Measurements from ENCODE around the gene RIPK4.

Gene RIPK4

DNA sequence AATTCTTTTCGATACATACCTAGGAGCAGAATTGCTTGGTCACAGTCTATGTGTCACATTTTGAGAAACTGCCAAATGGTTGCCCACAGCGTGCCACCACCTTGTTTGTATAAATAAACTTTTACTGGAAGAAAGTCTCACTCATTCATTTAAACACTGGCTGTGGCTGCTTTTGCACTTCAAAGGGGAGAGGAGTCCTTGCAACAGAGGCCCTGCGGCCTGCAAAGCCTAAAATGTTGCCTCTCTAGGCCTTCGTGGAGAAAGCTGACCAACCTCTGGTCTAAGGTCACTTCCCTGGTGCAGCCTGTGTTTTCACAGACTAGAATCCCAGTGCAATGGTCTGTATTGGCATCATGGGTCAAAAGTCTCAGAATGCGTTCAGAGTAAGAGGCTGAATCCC is 8.3 kb downstream of the RIPK4 start:
- FAIRE-seq: no peak
- DNase-seq (ENCODE audit: extremely low spot score, insufficient read length, low read depth): no peak

DNA sequence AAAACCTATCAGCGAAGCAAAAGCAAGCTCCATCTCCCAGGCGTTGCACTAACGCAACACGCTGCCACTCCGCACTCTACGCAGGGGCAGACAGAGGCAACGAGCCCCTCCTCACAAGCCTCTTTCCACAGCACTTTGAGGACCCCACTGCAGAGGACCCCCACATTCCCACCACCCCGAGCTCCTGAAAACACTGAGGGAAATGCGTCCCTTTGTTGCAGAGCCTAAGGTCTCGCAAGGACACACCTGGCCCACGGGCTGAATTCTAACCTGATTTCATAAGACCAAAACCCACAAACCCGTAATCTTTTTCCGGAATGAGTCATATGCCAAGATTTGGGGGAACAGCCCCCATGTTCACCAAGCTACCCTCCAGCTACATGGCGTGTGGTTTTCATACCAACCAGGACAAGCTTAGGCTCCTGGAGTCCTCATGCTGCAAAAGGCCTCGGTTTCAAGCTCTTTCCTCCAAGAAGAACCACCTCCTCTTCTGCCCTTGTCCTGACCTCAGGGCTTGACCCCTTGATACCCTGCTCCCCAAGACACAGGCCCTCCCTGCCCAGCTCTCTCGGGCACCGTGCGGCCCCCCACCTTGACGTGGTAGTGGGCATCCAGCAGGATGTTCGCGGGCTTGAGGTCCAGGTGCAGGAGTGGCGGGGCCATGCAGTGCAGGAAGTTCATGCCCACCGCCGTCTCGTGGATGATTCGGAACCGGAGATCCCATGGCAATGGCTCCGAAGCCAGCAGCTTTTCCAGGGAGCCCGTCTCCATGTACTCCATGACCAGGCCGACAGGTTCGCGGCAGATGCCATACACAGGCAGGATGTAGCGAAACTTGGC is 10.7 kb downstream of the RIPK4 start:
- no peak for DNase-seq (ENCODE audit: extremely low spot score, insufficient read length, low read depth)

DNA sequence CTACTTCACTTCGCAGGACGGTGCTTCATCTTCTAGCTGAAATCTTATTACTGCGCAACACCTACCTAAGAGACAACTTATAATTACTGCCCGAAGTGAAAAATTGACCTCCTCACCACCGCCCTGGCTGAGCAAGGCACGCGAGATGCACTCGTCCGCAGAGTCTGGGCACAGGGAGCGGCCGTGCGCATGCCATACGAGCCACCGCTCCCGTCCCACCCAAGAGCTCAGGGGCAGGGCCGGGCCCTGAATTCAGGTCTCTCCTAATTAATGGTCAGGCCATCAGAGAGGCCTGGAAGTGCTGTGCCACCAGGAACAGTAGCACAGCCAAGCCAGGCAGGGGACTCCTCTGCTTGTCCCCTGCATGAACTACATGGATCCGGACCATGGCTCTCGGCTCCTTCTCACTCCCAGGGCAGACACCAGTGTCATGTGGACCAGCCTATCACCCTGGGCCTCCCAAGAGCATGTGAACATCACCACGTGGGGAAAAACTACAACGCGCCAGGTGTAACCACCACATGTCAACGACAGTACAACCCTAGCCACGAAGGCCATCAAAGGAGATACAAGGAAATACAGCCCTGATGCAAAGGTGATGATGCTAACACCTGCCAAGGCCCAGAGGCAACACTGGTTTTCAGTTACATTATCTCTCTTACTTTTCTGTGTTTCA is 11.5 kb downstream of the RIPK4 start:
- FAIRE-seq (no peak), DNase-seq (ENCODE audit: extremely low spot score, insufficient read length, low read depth) (no peak)

More for the DNA sequence above, 10.7 kb downstream of the RIPK4 start:
- no peak for FAIRE-seq

DNA sequence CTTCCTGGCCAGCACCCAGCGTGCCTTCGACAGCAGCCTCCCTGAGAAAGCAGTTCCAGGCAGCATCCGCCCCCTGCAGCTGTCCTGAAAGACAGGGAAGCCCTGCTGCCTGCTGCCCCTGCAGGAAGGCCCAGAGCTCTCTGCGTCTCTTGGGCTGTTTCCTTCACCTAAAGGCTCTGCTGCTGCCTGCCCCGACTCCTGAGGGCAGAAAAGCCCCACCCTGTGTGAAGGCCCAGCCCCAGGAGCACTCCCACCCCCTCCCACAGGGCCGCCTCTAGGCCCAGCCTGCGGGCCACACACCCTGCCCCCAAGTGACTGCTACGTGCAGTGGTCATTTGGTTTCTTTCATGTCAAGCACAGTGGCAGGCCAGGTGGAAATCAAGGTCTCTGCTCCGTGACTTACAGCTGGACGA is 12.4 kb downstream of the RIPK4 start:
- FAIRE-seq (no peak), DNase-seq (ENCODE audit: extremely low spot score, insufficient read length, low read depth) (no peak)

DNA sequence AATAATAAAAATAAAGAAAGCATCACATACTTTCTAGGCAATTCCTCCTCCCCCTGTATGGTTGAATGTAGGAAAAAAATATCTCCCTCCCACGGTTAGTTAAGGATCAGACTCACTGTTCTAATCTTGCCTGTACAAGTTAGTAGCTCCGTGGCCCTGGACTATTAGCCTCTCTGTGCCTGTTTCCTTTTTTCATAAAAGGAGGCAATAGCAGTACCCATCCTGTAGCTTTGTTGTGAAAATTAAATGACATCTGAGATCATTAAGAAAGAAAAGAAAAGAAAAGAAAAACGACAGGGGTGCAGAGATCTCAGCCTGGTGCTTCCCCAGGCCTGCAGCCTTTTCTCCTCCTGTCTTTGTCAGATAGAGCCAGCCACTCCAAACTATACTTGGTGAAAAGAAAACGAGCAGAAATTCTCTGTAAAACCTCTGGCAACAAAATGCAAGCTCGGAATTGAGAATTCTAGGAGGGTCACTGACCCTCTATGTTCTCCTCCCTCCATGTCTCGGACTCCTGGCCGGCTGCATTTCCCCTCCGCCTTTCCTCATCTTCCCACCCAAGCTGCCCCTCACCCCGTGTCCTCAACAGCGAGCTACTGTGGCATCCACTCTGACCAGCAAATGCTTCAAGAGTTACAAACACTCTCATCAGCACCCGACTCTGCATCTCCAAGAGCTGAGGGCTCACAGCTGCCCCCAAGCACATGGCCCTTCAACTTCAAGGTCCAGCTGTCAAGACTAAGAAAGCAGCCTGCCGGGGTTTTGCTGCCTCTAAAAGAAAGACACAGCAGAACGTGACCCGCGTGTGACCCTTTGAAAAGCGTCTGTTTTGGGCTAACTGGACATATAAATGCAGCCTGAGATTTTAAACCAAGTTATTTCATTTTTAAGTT is 13.6 kb downstream of the RIPK4 start:
- FAIRE-seq: no peak
- DNase-seq (ENCODE audit: extremely low spot score, insufficient read length, low read depth): no peak

DNA sequence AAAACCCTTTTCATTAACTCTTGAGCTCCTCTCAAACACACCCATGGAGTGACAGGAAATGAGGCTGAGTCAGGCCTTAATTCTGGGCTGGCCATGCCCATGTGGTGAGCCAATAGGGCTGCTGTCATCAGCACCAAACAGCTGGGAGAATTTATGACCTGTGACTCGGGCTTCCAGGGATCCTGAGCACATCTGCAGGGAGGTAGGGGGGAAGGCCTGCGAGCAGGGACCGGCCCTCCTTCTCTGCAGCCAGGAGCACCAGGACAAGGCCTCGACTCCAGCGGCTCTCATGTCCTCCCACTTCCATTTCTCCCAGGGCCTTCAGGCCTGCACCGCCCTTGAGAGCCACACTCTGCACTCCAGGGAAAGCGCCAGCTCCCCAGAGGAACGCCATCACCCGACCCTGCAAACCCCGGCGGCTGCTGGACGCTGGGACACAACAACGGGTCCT is 14.6 kb downstream of the RIPK4 start:
- DNase-seq (ENCODE audit: extremely low spot score, insufficient read length, low read depth) (no peak), FAIRE-seq (no peak)

DNA sequence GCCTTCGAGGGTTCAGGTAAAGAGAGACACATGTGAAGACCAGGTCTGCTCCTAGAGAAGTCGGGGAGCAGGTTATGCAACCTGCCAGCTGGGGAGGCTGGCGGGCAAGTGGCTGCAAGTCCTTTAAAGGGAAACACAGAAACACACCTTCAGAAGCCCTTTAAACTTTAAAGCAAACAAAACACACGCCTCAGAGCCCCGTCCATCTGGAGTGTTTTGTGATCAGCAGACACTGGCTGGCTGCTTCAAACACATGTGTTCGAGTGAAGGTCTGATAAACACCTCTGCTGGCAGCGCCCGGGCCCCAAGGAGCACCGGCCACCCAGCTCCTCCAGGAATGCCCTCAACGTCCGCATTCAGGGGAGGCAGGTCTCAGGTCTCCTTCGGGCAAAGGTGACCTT is 15.2 kb downstream of the RIPK4 start:
- DNase-seq (ENCODE audit: extremely low spot score, insufficient read length, low read depth) (no peak), FAIRE-seq (no peak)

DNA sequence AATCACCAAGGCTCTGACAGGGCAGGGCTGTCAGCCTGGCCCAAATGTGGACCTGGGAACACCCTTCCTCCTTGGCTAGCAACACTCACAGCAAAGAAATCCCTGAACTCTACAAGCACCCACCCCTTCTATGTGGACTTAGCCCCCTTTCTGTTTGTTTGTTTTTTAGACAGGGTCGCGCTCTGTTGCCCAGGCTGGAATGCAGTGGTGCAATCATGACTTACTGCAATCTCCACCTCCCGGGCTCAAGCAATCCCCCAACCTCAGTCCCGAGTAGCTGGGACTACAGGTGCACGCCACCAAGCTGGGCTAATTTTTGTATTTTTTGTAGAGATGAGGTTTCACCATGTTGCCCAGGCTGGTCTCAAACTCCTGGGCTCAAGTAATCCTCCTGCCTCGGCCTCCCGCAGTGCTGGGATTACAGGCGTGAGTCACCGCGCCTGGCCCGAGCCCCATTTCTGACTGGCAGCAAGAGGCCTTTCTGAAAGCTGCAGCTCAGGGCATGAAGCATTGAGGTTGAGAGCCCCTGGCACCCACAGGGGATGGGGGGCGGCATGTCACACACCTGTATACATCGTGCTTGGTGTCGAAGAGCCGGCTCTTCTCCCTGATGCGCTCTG is 16.2 kb downstream of the RIPK4 start:
- FAIRE-seq (no peak), DNase-seq (ENCODE audit: extremely low spot score, insufficient read length, low read depth) (no peak)

DNA sequence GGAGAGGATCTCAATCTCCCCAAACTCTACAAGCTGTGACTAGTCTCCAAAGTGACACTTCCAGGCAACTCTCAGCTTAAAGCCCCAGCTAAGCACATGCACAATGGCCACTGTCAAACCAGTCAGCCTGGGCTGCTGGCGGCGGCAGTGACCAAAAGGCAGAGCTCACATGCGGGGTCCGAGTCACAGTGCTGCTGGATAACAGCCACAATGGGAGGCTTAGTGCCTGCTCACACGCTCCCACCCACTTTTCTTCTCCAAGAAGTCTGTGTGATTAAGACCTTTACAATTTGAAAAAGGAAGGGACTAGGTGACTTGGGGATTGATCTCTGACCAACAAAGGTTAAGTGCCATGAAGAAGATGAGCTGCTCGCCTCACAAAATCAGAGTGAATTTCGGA is 16.8 kb downstream of the RIPK4 start:
- DNase-seq (ENCODE audit: extremely low spot score, insufficient read length, low read depth): no peak
- FAIRE-seq: no peak

DNA sequence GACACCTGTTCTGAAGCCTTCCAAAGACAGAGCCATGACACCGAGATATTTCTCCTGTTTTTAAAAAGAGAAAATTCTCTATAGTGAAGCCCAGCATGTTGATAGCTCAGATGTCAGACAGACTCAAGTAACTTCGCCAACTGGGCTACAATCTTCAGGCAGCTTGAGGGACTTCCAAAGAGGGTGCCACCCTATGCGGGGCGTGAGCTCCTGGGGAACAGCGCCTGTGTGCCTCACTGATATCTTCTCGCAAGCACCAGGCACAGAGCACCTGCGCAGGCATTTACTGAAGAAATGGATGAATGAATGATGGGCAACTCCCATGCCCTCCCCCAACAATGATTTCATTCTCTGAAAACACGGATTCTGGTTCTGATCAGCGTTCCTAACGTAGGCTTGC is 17.6 kb downstream of the RIPK4 start:
- no peak for DNase-seq (ENCODE audit: extremely low spot score, insufficient read length, low read depth)

DNA sequence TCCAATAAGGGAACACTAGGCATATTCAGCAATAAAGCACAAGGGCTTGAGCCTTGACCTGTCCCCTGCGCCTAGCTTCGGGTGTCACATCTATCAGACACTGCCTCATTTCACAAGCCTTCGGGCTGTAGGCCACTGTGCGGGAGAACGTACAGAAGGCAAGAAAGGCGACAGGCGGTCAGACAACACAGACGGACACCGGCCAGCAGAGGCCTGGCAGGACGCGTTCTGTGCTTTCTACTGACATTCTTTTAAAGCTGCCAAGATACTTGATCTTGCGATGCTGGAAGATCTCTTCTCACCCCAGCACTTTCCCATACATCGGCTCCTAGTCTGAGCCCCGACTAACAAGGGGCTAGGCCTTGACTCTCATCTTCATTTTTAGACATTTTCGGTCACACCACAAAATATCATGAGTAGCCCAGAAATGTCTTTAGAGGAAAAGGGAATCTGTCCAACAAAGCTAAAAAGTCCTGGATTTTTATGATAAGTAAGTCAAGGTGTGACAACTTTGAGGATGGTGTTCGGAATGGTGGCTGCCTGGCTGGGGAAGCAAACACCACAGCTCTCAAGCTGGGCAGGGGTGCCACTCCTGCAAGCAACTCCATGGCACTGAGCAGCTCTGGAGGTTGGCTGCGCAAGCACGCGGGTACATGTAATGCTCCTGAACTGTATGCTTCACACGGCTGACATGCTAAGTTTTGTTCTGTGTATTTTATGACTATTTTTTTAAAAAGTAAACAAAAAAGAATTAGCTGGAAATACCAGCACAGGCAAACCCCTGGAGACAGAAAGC is 18.7 kb downstream of the RIPK4 start:
- FAIRE-seq: no peak
- no peak for DNase-seq (ENCODE audit: extremely low spot score, insufficient read length, low read depth)

More for the DNA sequence above, 17.6 kb downstream of the RIPK4 start:
- no peak for FAIRE-seq

DNA sequence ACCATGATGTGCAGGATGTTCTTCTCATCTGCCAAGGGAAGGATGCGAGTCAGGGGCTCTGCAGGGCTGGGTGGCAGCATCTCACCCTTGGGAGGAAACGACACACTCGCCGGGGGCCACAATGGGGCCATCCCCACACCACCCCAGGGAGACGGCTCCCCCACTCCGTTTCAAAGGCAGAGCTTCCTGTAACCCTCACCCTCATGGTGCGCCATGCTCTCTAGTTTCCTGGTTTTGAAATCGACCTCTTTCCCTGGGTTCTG is 20.2 kb downstream of the RIPK4 start:
- no peak for DNase-seq (ENCODE audit: extremely low spot score, insufficient read length, low read depth)
- no peak for FAIRE-seq

DNA sequence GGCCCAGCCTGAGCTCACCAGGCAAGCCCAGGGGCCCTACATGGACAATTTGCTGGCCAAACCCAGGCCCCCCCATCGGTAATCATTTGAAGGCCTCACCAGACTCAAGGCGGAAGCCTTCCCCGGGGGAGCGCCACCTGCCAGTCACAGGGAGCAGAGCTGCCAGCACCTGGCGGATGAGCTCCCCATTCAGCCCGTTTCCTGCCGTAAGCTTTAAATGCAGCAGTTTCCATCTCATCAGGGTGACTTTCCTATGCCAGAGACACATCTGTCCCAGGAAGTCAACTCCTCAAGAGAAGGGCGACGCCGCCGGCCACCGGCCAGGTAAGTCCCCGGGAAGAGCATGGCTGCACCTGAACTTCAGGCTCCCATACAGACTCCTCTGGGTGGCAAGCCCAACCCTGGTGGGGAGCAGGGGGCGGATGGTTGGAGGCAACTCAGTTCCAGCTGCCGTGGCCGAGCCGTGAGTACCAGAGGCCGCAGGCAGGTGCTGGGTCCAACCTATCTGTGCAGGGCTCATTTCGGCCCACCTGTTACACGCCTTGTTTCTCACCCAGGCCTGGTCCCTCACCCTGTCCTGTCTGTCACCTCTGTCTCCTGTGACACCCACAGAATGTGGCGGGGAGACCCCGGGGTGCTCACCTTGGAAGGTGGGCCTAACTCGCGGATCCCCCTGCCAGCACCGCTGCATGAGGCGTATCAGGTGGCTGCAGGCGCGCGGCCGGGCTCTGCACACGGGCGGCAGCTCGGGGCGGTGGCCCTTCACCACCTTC is 20.7 kb downstream of the RIPK4 start:
- FAIRE-seq (no peak), DNase-seq (ENCODE audit: extremely low spot score, insufficient read length, low read depth) (no peak)

DNA sequence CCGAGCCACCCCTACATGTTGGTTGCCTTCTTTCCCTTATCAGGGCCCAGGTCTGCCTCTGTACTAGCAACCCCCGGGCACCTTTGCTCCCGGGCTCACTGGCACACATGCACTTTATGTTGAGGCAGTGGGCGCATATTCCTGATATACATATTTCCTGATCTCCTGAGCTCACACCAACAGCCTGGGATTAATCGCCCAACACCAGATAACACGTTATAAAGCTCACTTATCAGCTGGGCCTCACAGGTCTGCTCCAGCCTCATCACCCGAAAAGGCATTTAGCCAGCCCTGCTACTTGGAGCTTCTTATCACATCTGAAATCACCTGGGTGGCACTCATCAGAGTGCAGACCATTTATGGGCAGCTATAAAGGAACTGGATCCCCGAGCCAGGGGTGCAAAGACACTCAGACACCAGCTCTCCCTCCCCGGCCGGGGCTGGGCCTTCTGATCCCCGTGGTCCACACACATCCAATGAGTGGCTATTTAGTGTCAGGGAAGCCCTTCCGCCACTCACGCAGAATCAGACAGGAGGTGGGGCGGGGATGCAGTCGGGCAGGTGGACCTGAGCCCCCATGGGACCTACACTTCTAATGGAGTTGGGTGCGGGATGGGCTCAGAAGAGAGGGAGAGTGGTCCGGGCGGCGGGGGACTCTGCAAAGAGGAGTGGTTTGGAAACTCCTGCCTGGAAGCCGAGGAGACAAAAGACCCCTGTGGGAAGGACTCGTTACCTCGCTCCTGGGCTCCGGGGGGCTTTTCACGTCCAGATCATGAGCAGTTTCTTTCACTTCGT is 21.6 kb downstream of the RIPK4 start:
- no peak for FAIRE-seq
- no peak for DNase-seq (ENCODE audit: extremely low spot score, insufficient read length, low read depth)

DNA sequence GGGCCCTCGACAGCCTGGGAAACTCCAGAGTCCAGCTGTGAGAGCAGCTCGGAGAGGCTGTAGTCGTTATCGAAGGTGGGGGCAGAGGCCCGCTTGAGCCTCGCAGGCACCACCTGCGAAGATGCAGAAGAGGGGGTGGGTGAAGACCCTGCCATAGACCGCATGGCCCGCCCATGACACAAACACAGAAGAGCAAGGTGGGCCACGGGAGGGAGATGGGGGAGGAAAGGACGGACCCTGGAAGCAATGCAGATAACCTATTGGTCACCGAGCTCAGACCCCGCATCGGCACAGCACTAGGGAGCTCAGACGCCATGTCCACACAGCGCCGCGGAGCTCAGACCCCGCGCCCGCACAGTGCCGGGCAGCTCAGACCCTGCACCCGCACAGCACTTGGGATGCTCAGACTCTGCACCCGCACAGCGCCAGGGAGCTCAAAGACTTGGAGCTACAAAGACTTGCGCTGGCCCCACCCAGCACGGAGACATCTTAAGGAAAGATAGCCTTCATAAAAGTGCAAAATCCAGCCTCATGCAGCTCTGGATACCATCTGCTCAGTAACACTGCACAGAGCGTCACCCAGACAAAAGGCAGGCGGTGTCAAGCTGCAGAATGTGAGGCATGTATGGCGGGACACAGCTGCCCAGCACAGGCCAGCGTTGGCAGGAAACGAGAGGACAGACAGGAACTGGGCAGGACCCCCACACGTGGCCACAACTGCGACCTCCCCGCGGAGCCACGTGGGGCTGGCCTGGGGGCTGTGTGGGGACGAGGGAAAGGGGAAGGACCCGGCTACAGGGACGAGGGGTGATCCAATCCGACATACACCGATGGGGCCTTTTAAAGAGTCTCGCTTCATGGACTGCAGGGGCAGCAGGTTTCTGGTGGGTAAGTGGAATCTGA is 22.6 kb downstream of the RIPK4 start:
- DNase-seq (ENCODE audit: extremely low spot score, insufficient read length, low read depth) (no peak), FAIRE-seq (no peak)

DNA sequence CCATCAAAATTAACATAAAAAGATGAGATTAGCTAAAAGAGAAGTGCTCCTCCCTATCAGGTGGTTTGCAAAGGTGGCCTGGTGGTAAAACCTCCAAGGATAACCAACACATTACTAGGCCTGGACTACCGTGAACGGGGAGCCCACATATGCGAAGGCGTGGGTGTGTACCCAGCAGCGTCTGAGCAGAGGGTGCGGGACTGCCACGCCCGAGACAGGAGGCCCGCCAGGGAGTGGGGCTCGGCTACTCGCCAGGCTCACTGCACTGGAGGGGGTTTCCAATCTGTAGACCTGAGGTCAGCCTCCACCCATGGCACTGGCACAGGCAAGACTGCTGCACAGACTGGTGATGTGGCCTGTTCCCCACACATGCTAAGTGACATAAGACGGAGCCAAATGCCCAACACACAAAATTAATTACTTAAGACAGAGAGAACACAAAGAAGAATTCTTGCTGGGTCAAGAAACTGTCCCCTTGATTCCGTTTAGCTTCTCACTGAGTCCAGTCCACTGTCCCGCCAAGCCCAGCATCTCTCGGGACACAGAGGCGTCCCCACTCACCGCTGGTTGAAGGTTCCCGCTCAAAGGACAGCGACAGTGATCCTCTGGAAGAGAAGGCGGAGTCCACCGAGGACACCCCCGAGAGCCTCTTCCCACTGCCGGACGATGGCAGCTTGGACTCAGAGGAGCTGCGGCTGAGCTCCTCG is 23.4 kb downstream of the RIPK4 start:
- FAIRE-seq (no peak), DNase-seq (ENCODE audit: extremely low spot score, insufficient read length, low read depth) (no peak)

Data from GM18507 (cell line).